ENCODE measurements around the gene GFI1.
"Not testable (repeated sequence)": the region's sequence is repeated elsewhere in the genome, so short reads cannot be mapped to it uniquely, and the experiment has no call there.

GFI1 gene

DNA sequence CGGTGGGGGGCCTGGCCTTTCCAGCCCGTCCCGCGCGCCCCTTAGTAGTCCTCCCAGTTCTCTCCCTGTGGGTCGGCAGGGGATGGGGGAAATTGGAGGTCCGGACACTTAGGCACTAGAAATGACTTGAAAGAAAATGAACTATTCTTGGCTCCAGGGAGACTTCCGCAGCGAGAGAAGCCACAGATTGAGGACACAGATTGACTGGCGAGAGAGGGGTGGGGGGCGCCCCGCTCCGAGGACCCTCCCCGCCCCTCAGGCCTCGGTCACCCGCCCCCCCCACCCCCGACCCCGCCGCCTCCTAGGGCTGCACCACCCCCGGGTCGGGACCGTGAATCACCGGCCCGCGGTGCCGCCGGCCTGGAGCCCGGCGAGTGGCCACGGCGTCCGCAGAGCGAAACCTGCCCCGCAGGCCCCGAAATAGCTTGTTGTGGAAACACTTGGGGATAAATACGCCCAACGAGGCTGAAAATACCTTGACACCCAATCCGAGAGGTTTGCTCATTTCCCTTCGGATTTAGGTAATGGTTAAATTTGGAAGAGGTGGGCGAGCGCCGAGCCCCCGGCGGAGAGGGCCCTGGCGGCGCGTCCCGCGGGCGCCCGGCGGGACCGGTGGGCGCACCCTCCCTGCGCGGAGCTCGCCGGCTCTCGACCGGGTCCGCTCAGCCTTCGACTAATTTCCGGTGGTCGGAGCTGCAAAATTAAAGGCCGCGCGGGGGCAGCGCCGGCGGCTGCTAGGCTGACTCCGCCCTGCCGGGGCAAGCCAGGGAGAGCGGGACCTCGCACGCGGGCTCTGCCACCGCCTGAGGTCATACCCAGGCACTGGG is at the start of gene GFI1:
Gene GFI1 (minus strand): TSS at position 675 of the 827 bp plus-strand sequence. CDS start 3,438 bp downstream, outside the sequence.
- DNase-seq = no peak

DNA sequence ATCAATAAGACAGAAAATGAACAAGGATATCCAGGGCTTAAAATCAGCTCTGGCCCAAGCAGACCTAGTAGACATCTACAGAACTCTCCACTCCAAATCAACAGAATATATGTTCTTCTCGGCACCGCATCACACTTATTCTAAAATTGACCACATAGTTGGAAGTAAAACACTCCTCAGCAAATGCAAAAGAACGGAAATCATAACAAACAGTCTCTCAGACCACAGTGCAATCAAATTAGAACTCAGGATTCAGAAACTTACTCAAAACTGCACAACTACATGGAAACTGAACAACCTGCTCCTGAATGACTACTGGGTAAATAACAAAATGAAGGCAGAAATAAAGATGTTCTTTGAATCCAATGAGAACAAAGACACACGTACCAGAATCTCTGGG is 45.6 kb upstream of the GFI1 start:
- DNase-seq = not testable (repeated sequence)

DNA sequence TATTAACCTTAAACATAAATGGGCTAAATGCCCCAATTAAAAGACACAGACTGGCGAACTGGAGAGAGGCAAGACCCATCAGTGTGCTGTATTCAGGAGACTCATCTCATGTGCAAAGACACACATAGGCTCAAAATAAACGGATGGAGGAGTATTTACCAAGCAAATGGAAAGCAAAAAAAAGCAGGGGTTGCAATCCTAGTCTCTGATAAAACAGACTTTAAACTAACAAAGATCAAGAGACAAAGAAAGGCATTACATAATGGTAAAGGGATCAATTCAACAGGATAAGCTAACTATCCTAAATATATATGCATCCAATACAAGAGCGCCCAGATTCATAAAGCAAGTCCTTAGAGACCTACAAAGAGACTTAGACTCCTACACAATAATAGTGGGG is 45.2 kb upstream of the GFI1 start:
- DNase-seq = not testable (repeated sequence)

DNA sequence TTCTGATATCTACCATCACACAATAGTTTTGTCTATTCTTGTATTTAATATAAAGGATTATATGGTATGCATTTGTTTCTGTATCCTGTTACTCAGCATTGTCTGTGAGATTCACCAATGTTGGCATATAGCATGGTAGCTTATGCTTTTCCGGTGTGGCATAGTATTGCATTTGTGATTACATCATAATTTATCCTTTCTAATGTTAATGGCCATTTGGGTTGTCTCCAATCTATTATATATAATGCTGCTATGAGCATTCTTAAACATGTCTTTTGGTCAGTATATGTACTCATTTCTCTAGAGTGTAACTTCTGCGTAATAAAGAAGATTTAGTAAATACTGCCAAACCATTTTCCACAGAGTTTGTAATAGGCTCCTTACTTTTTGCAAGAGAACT is 40.9 kb upstream of the GFI1 start:
- no peak for DNase-seq

DNA sequence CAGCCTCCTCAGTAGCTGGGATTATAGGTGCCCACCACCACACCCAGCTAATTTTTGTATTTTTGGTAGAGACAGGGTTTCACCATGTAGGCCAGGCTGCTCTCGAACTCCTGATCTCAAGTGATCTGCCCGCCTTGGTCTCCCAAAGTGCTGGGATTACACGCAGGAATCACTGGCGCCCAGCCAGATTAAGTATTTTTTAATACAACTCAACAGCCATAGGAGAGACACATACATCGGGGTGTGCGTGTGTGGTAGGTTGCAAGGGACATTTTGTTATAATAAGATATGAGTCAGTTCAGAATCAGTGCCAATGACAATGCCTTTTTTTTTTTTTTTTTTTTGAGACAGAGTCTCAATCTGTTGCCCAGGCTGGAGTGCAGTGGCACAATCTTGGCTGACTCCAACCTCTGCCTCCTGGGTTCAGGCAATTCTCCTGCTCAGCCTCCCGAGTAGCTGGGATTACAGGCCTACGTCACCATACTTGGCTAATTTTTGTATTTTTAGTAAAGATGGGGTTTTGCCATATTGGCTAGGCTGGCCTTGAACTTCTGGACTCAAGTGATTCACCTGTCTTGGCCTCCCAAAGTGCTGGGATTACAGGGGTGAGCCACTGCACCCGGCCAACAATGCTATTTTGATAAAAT is 38.3 kb upstream of the GFI1 start:
- not testable (repeated sequence) for DNase-seq

DNA sequence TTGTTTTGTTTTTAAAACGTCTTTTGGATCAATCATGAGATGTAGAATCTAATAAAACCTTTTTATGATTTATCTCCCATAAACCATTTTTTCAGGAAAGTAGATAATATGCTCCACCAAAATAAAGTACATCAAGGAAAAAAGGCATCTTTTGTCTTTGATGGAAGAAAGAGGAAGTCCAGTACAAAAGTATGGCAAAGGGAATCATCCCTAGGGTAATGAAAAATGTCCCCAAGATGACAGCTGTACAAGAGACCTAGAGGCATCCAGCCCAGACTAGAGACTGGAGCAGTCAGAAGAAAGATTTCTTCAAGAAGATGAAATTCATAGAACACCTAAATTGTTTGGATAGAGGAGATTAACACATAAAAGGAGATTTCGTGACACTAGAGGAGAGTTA is 32.3 kb upstream of the GFI1 start:
- DNase-seq = no peak

DNA sequence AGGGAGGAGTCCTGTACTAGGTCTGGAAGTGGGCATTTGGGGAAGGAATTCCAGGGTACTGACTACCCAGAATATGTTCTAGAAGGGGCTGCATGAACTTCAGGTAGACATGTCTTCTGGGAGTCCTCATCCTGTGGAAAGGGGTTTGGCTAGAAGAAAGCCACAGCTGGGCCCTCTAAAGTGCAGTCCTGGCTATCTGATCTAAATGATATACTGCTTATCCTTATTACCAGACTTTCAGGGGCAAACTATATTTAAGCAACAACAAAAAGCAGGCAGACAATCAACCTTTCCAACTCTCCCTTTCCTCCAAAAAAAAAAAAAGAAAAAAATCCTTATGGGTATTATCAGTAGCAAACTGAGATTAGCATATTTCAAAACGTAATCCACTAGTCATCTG is 29.8 kb upstream of the GFI1 start:
- DNase-seq = no peak

DNA sequence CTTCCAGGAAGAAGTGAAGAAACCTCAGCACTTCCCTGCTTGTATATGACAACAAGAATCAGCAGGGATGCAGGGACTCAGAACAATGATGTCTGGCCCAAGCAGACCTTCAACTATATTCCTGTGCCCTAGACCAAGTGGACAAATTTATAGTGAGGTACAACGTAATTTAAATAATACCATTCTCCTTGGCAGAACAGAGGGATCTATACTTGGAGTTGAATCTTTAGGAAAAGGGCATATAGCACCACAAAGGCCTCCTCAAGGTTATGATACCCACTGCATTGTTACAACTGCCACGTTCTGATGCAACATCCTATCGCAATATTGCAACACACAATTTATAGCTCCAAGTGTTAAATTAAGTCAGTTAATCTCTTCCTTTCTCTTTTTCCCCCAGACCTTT is 29.1 kb upstream of the GFI1 start:
- DNase-seq = peak; percentile 25

DNA sequence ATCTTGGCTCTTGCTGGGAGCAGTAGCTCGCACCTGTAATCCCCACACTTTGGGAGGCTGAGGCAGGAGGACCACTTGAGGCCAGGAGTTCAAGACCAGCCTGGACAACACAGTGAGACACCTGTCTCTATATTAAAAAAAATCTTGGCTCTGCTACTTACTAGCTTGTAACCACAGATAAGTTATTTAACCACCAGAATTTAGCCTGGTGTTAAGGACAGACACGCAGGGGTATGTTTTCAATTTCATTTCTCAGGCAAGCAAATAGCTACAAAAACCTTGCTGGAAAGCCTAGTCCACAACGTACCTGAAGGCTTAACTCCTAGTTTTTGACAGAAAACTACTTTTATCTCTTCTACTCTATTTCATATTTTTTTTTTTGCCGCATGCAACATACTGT is 24.8 kb upstream of the GFI1 start:
- no peak for DNase-seq

DNA sequence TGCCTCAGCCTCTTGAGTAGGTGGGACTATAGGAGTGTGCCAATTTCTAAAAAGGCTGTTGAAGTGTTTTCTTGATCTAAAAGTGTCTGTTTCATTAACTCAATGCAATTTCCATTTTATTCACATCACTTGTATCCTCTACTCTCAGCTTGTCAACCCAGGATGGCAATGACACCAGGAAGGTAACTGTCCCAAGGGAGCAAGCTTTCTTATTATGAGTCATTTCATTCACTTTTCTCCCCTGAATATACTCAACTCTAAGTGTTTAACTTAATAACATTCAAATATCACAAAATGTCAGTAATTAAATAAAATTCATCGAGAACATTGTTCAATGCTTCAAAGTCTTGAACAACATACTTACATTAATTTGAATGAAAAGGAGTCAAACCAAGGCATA is 22.9 kb upstream of the GFI1 start:
- DNase-seq = no peak

DNA sequence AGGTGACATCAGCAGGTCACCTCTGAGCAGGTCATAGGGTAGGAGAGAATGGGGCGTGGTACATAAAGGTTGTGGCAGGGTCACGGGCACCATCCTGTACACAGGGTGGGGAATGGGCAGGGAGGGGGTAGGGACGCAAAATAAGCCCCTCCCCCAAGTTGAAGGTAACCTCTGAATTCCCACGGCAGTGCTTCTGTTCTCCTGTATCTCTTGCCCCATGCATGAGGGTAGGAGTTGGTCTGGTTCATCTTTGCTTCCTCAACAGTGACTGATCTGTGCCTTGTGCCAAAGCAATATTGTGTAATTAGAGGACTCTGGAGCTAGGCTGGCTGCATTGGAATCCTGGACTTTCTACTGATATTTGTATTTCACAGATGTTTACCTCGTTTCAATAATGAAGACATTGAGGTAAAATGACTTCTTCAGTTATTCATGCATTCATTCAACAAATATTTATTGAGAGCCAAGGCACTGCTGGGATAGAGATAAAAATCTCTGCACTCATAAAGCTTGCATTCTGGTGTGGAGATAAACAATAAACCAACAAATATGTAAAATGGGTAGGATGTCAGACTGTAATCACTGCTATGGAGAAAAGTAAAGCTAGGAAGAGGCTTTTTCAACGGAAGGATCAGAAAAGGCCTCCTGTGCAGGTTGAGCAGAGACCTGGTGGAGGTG is 18.4 kb upstream of the GFI1 start:
- no peak for DNase-seq

DNA sequence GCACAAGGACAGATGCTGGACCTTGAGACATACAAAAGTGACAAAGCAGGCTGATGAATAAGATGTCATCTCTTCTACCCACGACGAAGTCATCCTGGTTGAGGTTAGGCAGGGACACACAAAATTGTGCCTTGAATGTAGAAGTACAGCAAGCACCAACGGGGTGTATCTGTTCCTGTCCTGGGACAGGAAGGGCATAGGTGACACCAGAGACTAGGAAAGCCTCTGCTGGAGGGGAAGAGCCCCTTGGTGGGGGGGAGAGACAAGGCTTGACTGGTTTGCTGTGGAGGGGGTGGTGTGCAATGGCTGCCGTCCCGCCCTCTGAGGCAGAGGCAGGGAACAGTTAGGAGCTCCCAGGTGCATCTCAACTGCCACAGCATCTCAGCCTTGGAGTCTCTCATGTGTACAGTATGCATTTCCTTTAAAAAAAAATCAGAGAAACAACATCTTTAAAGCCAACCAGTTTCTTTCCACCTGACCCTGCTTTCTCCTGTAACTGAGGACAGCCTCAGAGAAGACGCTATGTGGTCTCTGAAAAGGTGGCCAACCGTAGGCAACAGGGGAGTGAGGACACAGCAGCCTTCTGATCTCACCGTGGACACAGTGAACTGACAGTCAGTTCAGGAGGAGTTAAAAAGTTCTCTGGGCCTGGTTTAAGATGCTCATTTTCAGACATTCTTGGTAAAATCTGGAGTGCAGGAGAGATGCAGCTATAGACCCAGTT is 17.7 kb upstream of the GFI1 start:
- no peak for DNase-seq

DNA sequence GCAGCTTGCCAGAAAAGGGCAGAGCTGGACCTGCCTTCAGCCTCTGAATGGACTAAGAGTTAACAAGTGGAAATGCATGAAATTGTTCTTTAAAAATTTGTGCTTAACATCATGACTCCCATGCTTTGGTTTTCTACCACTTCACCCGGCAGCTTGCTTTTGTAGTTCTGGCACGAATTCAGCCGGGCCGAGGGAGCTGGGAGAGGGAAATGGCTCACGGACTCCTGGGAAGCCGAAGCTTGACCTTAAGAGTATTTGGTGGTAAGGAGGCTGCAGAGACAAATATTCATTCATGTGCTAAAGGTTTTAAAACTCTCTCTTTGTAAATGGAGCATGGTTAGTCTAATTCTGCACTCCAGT is 17.2 kb upstream of the GFI1 start:
- no peak for DNase-seq

DNA sequence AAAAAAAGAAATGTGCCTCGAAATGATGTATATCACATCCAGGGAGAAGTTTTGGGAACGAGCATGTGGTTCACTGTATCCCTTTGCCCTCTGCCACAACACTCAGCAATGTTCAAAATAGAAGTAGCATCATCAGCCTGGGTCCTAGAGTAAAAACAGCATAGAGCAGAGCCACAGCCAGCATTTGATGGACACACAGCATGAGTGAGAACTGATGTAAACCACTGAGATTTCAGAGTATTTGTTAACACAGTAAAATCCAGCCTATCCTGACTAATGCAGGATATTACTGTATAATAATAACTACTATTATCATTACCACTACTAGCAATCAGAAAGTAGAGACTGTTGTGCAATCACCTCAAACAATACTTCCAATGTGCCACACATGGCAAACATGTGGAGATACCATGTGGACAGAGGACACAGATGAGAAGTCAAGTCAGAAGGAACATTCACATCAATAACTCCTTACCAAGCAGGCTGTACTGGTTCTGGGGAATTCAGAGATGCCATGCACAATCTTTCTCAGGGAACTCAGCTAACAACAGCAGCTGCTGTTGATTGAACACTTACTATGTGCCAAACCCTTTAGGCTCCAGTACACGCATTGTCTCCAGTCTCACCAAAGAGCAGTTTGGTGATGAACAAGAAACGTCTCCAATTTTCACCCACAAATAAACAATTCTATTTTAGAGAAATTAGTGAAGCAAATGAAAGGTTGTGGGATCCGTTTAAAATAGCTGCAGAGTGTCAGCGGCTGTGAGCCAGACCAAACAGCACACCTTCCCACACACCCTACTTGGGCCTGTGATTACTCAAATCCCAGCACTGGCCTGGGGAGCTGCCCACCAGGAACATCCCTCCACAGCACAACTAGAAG is 16.6 kb upstream of the GFI1 start:
- no peak for DNase-seq

DNA sequence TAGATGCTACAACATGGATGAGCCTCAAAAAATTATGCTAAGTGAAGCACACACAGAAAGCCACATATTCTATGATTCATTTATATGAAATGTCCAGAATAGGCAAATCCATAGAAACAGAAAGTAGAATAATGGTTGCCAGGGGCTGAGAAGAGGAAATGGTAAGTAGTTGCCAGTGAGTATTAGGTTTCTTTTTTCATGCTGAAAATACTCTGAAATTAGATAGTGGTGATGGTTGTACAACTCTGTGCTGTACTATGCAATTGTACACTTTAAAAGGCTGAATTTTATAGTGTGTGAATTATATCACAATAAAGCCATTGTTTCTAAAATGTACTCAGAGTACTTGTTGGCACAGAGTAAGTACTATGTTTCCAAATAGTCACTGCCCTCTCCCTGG is 15.5 kb upstream of the GFI1 start:
- DNase-seq = peak; percentile 55

DNA sequence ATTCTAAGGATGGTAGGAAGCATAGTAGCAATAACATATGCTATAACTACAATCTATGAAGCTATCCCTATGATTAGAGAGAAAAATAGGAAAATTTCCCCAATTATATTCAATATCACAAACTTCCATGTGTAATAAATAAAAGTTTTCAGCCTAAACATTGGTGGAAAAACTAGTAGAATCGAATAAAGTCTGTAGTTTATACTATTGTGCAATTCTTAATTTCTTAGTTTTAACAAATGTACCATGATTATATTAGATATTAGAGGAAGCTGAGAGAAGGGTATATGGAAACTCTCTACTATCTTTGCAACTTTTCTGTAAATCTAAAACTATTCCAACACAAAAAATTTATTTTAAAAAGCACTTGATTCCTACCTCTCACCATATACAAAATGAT is 13.8 kb upstream of the GFI1 start:
- DNase-seq = no peak

DNA sequence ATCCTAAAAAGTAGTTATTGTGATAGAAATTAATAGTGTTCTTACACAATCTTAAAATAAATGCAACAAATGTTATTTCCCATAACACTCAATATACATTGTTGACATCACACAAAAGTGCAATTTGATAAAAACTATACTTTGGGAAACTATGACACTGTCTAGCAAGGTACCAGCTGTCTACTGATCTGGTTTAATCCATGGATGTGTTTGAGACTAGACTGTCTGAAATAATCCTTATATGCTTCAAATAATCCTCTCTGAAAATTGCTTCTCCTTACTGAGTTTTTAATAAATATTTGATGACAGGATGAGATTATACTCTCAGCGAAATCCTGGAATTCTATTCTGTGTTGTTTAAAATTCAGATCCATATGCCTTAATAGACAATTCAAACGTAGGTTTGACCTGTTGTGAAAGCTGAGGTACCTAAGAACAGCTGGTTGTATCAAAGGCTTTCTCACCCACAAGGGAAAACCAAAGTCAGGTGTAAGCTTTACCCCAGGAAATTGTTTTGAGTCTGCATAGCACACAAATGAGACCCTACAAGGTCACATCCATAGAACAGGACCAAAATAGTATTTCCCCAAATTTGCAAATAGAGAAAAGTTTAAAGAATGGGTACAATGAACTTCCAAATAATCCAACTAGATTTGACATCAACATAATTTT is 8.8 kb upstream of the GFI1 start:
- no peak for DNase-seq

DNA sequence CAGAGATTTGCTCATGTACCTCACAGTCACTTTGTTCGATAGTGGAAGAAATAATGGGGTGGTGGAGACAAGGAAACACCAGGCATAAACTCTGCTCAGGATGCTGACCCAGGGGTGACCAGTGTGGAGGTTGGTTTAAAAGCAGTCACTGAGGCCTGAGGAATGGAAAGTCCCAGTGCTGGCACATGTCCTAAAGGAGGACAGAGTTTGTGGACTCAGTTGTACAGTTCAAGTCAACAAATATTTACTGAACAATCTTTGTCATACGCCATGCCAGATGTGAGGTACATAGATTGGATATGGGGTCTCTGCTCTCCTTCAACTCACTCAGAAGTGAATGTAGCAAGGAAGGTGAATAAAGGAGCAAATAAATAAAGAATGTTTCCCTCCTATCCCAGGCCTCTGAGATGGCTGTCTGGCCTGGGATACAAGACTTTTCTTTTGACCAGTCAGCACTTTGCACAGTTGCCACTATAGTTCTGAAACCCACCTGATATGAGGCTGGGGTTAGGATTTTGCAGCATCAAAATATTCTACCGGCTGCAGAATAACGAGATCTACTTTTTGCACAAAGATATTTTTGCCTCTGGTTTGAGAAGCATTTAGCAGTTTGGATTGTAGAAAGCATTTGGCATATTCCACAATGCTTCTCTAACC is 7.9 kb upstream of the GFI1 start:
- DNase-seq = no peak

DNA sequence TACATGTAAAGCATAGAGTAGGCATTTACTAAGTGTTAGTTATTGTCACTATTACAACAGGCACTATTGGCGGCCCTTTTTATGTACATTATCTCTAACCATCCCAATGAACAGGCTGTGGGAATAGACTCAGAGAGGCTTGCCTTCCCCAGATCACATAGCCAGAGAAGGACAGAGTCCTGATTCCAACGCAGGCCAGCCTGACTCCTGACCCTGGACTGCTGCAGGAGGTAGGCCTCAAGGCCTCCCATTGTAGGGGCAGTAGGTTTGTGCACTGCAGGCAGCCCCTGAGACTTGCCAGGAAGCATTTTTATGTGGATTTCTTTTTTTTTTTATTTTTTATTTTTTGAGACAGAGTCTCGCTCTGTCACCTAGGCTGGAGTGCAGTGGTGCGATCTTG is 6.4 kb upstream of the GFI1 start:
- no peak for DNase-seq

DNA sequence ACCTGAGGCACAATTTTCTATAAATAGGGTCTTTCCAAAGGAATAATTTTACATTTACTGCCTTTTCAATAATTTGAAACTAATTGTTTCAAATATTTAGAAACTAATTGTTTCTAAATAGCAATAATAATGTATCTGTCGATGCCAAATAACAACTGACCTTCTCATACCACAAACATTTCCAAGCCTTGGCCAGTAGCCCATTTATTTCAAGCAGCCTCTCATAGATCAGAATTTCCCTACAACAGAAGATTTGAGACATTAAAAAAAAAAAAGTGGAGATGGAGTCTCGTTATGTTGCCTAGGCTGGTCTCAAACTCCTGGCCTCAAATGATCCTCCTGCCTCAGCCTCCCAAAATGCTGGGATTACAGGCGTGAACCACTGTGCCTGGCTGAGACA is 2.1 kb upstream of the GFI1 start:
- no peak for DNase-seq

DNA sequence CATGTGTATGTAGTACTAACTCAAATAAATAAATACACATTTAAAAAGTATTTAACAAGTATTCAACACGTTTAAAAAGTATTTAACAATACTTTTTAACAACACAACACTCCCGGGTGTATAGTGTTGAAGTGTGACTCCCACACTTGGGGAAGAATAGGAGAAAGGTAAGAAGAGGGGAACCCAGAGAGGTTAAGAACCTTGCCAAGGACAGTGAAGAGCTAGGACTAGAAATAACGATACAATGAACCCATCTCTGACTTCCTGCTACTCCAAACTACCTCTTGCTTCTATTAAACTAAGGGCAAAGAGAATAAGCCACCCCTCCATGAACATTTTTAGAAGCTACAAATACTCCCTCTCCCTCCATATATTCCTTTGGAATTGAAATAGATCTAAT is 1.7 kb upstream of the GFI1 start:
- no peak for DNase-seq
